ENCODE measurements around the gene PANK1. TPM values are rescaled to one million over a fixed set of nuclear protein-coding genes. Genes with fewer than 3 reads are reported as not detected.

Gene PANK1
- total RNA-seq, 1 experiment from 2014 or later = 24.0 TPM

GRCh38 chr10:89582022-89582421, 63.0 kb downstream of the PANK1 start:
- no TSS peak for BruUV-seq (replicated peaks)
- Histone ChIP-seq H3K9me3 (no peaks in the 10 kb centered on the region), H3K4me3 (ENCODE audit: low read depth, low read length) (no peak overlapping the region), H3K4me1 (no peaks in the 10 kb centered on the region), H3K27me3 (replicated peaks; ENCODE audit: control insufficient read depth, insufficient read depth, low read length) (no peaks in the 10 kb centered on the region), H3K36me3 (ENCODE audit: control insufficient read depth, insufficient read depth, low read length) (no peaks in the 10 kb centered on the region)
- H3K4me1 Mint-ChIP-seq (ENCODE audit: low read depth, unreplicated experiment) = peaks cover 7% of the 10 kb centered on the region
- ChIA-PET CTCF (no interaction called here), POLR2A (no interaction called here)
- no peak for DNase-seq
- H3K36me3 Mint-ChIP-seq (ENCODE audit: insufficient read depth, unreplicated experiment) = peaks cover 11% of the 10 kb centered on the region
- H3K9me3 Mint-ChIP-seq (ENCODE audit: unreplicated experiment) = no peaks in the 10 kb centered on the region
- H3K27ac Mint-ChIP-seq (ENCODE audit: unreplicated experiment) = no peak overlapping the region
- TF ChIP-seq CTCF (IDR thresholded peaks at IDR 0.05; ENCODE audit: insufficient read depth in 1 of 2, low read depth in 1 of 2, low read length in 1 of 2, severe bottlenecking in 1 of 2, unreplicated experiment in 1 of 2) = no peak
- intact Hi-C loops (cut with micrococcal nuclease; ENCODE audit: unreplicated experiment) = no loop called here
- no peak overlapping the region for H3K4me3 Mint-ChIP-seq (ENCODE audit: unreplicated experiment)
- no peaks in the 10 kb centered on the region for H3K27me3 Mint-ChIP-seq (ENCODE audit: insufficient read depth, unreplicated experiment)

GRCh38 chr10:89580243-89580642, 64.8 kb downstream of the PANK1 start:
- Histone ChIP-seq H3K36me3 (ENCODE audit: control insufficient read depth, insufficient read depth, low read length) (no peaks in the 10 kb centered on the region), H3K9me3 (no peaks in the 10 kb centered on the region), H3K4me3 (ENCODE audit: low read depth, low read length) (no peak overlapping the region), H3K4me1 (no peaks in the 10 kb centered on the region), H3K27me3 (replicated peaks; ENCODE audit: control insufficient read depth, insufficient read depth, low read length) (no peaks in the 10 kb centered on the region)
- peaks cover 7% of the 10 kb centered on the region for H3K4me1 Mint-ChIP-seq (ENCODE audit: low read depth, unreplicated experiment)
- CTCF ChIA-PET = no interaction called here
- no peaks in the 10 kb centered on the region for H3K27me3 Mint-ChIP-seq (ENCODE audit: insufficient read depth, unreplicated experiment)
- no peak overlapping the region for H3K4me3 Mint-ChIP-seq (ENCODE audit: unreplicated experiment)
- no peak for DNase-seq
- no TSS peak for BruUV-seq (replicated peaks)
- no peak for TF ChIP-seq CTCF (IDR thresholded peaks at IDR 0.05; ENCODE audit: insufficient read depth in 1 of 2, low read depth in 1 of 2, low read length in 1 of 2, severe bottlenecking in 1 of 2, unreplicated experiment in 1 of 2)
- peaks cover 11% of the 10 kb centered on the region for H3K36me3 Mint-ChIP-seq (ENCODE audit: insufficient read depth, unreplicated experiment)
- no peak overlapping the region for H3K27ac Mint-ChIP-seq (ENCODE audit: unreplicated experiment)
- intact Hi-C loops (cut with micrococcal nuclease; ENCODE audit: unreplicated experiment) = no loop called here
- POLR2A ChIA-PET = no interaction called here
- H3K9me3 Mint-ChIP-seq (ENCODE audit: unreplicated experiment) = no peaks in the 10 kb centered on the region

GRCh38 chr10:89576696-89577095, 68.3 kb downstream of the PANK1 start:
- Histone ChIP-seq H3K27me3 (replicated peaks; ENCODE audit: control insufficient read depth, insufficient read depth, low read length) (no peaks in the 10 kb centered on the region), H3K4me1 (no peaks in the 10 kb centered on the region), H3K36me3 (ENCODE audit: control insufficient read depth, insufficient read depth, low read length) (no peaks in the 10 kb centered on the region), H3K4me3 (ENCODE audit: low read depth, low read length) (no peak overlapping the region), H3K9me3 (no peaks in the 10 kb centered on the region)
- intact Hi-C loops (cut with micrococcal nuclease; ENCODE audit: unreplicated experiment) = no loop called here
- BruUV-seq (replicated peaks) = no TSS peak
- no peak for DNase-seq
- Mint-ChIP-seq H3K9me3 (ENCODE audit: unreplicated experiment) (no peaks in the 10 kb centered on the region), H3K4me1 (ENCODE audit: low read depth, unreplicated experiment) (peaks cover 7% of the 10 kb centered on the region), H3K36me3 (ENCODE audit: insufficient read depth, unreplicated experiment) (no peaks in the 10 kb centered on the region), H3K27ac (ENCODE audit: unreplicated experiment) (no peak overlapping the region), H3K4me3 (ENCODE audit: unreplicated experiment) (no peak overlapping the region), H3K27me3 (ENCODE audit: insufficient read depth, unreplicated experiment) (no peaks in the 10 kb centered on the region)
- ChIA-PET CTCF (no interaction called here), POLR2A (no interaction called here)
- no peak for TF ChIP-seq CTCF (IDR thresholded peaks at IDR 0.05; ENCODE audit: insufficient read depth in 1 of 2, low read depth in 1 of 2, low read length in 1 of 2, severe bottlenecking in 1 of 2, unreplicated experiment in 1 of 2)

All from Caco-2 (cell line).